B cell (primary cell): ENCODE data around the gene TMEM176A. TPM values are rescaled to one million over a fixed set of nuclear protein-coding genes. Genes with fewer than 3 reads are reported as not detected.

ENCODE experiments used
- ATAC-seq: fragments of 200-7000 bp; cut with Tn5 transposase; one replicate; pipeline ENCODE4 v1.10.0; 2021; ENCODE audit warnings: low read depth, mild to moderate bottlenecking, moderate number of reproducible peaks, moderate library complexity
- CTCF ChIA-PET: fragments of 350-600 bp; sonication (Branson Sonifier 250); formaldehyde crosslinking; loops from one replicate; lab custom pipeline; 2021; ENCODE audit warnings: antibody characterized with exemption, inconsistent platforms; lab: Charles Lee
- POLR2A ChIA-PET: fragments of 350-600 bp; sonication (Branson Sonifier 250); formaldehyde crosslinking; loops from one replicate; lab custom pipeline; 2021; ENCODE audit warnings: antibody characterized with exemption; lab: Charles Lee
- DNase-seq: peaks from one replicate; pipeline ENCODE4 v3.0.0; 2013
- H2AFZ ChIP-seq: 2 replicates; pipeline ENCODE4 v1.6.1; 2012; ENCODE audit warnings: mild to moderate bottlenecking, low read depth, low read length; ENCODE audit not compliant: insufficient read depth, poor library complexity, severe bottlenecking
- H3K27ac ChIP-seq, 2 donors: 1 replicate in 1 of 2; 2 replicates in 1 of 2; pipeline ENCODE4 v1.5.1; 2012 to 2013; ENCODE audit warnings: low read length in 2 of 2, mild to moderate bottlenecking in 2 of 2, moderate library complexity in 1 of 2
- H3K27me3 ChIP-seq, 4 experiments: fragments of 200-600 bp in 1 of 4; sonication (generic) in 1 of 4; replicated peaks in 1 of 4; 1 replicate in 2 of 4; 2 replicates in 2 of 4; pipeline versions ENCODE4 v1.6.1 to v1.7.0; 2013 to 2016; ENCODE audit warnings: low read length in 3 of 4, mild to moderate bottlenecking in 2 of 4, mixed read lengths in 1 of 4, moderate library complexity in 1 of 4; ENCODE audit not compliant: insufficient read depth in 4 of 4, control insufficient read depth in 3 of 4; ENCODE audit errors: control extremely low read depth in 1 of 4
- H3K36me3 ChIP-seq, 2 experiments: replicated peaks in 1 of 2; 1 replicate in 1 of 2; 2 replicates in 1 of 2; pipeline versions ENCODE4 v1.6.1 to v1.7.1; 2013; ENCODE audit warnings: low read length in 1 of 2; ENCODE audit not compliant: insufficient read depth in 2 of 2, control insufficient read depth in 1 of 2; ENCODE audit errors: control extremely low read depth in 1 of 2, extremely low read depth in 1 of 2
- H3K4me1 ChIP-seq, 2 donors: fragments of 200-600 bp in 1 of 2; sonication (generic) in 1 of 2; 1 replicate in 1 of 2; 2 replicates in 1 of 2; pipeline versions ENCODE4 v1.5.1 to v1.6.1; 2013 to 2017; ENCODE audit warnings: low read length in 2 of 2; ENCODE audit not compliant: control insufficient read depth in 2 of 2, insufficient read depth in 2 of 2
- H3K4me2 ChIP-seq: replicated peaks from 2 replicates; pipeline ENCODE3; 2012; ENCODE audit warnings: mild to moderate bottlenecking, low read depth, low read length; ENCODE audit not compliant: poor library complexity, severe bottlenecking
- H3K4me3 ChIP-seq, 5 experiments: fragments of 200-600 bp in 1 of 5; sonication (generic) in 1 of 5; 1 replicate in 3 of 5; 2 replicates in 2 of 5; pipeline versions ENCODE4 v1.5.1 to v1.7.0; 2011 to 2016; ENCODE audit warnings: low read length in 4 of 5, mild to moderate bottlenecking in 4 of 5, low read depth in 2 of 5, control low read depth in 1 of 5, moderate library complexity in 1 of 5; ENCODE audit not compliant: insufficient read depth in 1 of 5; ENCODE audit errors: control extremely low read depth in 1 of 5, extremely low read depth in 1 of 5
- H3K79me2 ChIP-seq: fragments of 200-600 bp; sonication (generic); one replicate; pipeline ENCODE4 v1.6.0; 2016; ENCODE audit warnings: low read length; ENCODE audit not compliant: control insufficient read depth, insufficient read depth
- H3K9ac ChIP-seq: fragments of 200-600 bp; sonication (generic); 2 replicates; pipeline ENCODE4 v1.6.1; 2017; ENCODE audit warnings: mild to moderate bottlenecking, low read length, moderate library complexity
- H3K9me3 ChIP-seq, 3 donors: one replicate each; pipeline versions ENCODE4 v1.6.1 to v1.7.1; 2013; ENCODE audit warnings: low read length in 2 of 3; ENCODE audit not compliant: control insufficient read depth in 2 of 3, insufficient read depth in 1 of 3; ENCODE audit errors: control extremely low read depth in 1 of 3
- H4K20me1 ChIP-seq: 2 replicates; pipeline ENCODE4 v1.6.0; 2012; ENCODE audit warnings: mild to moderate bottlenecking, low read length; ENCODE audit not compliant: insufficient read depth, control insufficient read depth, poor library complexity, severe bottlenecking
- H3K27ac Mint-ChIP-seq: one replicate; pipeline ENCODE4 v1.8.0; 2021; ENCODE audit warnings: mixed read lengths
- H3K27me3 Mint-ChIP-seq: one replicate; pipeline ENCODE4 v1.8.0; 2021; ENCODE audit warnings: mixed read lengths
- H3K4me1 Mint-ChIP-seq: one replicate; pipeline ENCODE4 v1.8.0; 2021; ENCODE audit warnings: mixed read lengths
- H3K4me3 Mint-ChIP-seq: one replicate; pipeline ENCODE4 v1.8.0; 2021; ENCODE audit warnings: mixed read lengths
- H3K9me3 Mint-ChIP-seq: one replicate; pipeline ENCODE4 v1.8.0; 2022; ENCODE audit warnings: mixed read lengths; ENCODE audit not compliant: insufficient read depth
- EZH2 ChIP-seq: IDR thresholded peaks from 2 replicates; pipeline ENCODE4 v1.6.1; 2012; ENCODE audit warnings: borderline replicate concordance, low read depth, mild to moderate bottlenecking, moderate library complexity, low read length; ENCODE audit not compliant: insufficient read depth, poor library complexity, severe bottlenecking
- WGBS: methylation state at CpG from one replicate; pipeline ENCODE4 v1.1.5; 2013; ENCODE audit warnings: missing lambda C conversion rate; ENCODE audit not compliant: insufficient coverage; 5-methylcytosine and 5-hydroxymethylcytosine counted together
- intact Hi-C: fragments of 100-400 bp; cut with micrococcal nuclease; formaldehyde crosslinking; loops from one replicate; pipeline ENCODE4 v1.10.0; 2022
- polyA plus RNA-seq: library from polyadenylated mRNA; depleted of rRNA; stranded (reverse); fragments of >200 nt; gene quantifications from 2 replicates; pipeline ENCODE4 v1.2.3, GENCODE V29; 2012
- total RNA-seq, 2 donors: library from RNA; stranded (reverse); fragments of 120-200 nt in 1 of 2; gene quantifications; 1 replicate in 1 of 2; 2 replicates in 1 of 2; pipeline versions ENCODE4 v1.2.3 to v1.2.4, GENCODE V29; 2013 to 2022
- TF ChIP-seq, protein P1 (sequence below): fragments of 200-600 bp; IDR thresholded peaks from one replicate; pipeline ENCODE4 v1.8.0; 2022; ENCODE audit warnings: antibody characterized with exemption, mild to moderate bottlenecking

TMEM176A gene
- total and polyA plus RNA-seq, 2 donors (not counting 1 experiment from before 2014, with no cell fraction given) = 1.1 TPM; not detected in 1

DNA sequence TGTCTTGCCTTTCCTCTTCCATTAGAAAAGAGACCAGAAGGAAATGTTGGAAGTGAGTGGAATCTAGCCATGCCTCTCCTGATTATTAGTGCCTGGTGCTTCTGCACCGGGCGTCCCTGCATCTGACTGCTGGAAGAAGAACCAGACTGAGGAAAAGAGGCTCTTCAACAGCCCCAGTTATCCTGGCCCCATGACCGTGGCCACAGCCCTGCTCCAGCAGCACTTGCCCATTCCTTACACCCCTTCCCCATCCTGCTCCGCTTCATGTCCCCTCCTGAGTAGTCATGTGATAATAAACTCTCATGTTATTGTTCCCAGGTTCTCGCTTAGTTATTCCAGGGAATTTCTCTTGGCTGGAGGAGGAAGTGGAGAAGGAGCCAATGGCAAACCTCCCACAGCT lies 4.2 kb downstream of the TMEM176A start:
- Mint-ChIP-seq H3K4me3 (no peak overlapping the region), H3K9me3 (peaks cover 4% of the 10 kb centered on the region), H3K27ac (no peak overlapping the region), H3K27me3 (peaks cover 44% of the 10 kb centered on the region), H3K4me1 (peaks cover 8% of the 10 kb centered on the region)
- Histone ChIP-seq H3K4me1 (peaks cover 4 to 18% of the 10 kb centered on the region in 2 donors), H3K4me2 (no peak overlapping the region), H2AFZ (no peak overlapping the region), H3K79me2 (no peaks in the 10 kb centered on the region), H3K36me3 (no peaks in the 10 kb centered on the region), H3K4me3 (no peak overlapping the region), H4K20me1 (no peaks in the 10 kb centered on the region), H3K9me3 (peaks cover 0 to 34% (median 15%) of the 10 kb centered on the region in 3 donors), H3K9ac (no peak overlapping the region), H3K27me3 (peaks cover 0 to 57% (median 16%) of the 10 kb centered on the region in 4 experiments), H3K27ac (no peak overlapping the region)
- WGBS = 93% methylated on average over 3 of the region's 5 CpGs
- intact Hi-C loops = no loop called here
- POLR2A ChIA-PET = no interaction called here
- ATAC-seq (no peak), DNase-seq (no peak)
- TF ChIP-seq, protein P1, sequence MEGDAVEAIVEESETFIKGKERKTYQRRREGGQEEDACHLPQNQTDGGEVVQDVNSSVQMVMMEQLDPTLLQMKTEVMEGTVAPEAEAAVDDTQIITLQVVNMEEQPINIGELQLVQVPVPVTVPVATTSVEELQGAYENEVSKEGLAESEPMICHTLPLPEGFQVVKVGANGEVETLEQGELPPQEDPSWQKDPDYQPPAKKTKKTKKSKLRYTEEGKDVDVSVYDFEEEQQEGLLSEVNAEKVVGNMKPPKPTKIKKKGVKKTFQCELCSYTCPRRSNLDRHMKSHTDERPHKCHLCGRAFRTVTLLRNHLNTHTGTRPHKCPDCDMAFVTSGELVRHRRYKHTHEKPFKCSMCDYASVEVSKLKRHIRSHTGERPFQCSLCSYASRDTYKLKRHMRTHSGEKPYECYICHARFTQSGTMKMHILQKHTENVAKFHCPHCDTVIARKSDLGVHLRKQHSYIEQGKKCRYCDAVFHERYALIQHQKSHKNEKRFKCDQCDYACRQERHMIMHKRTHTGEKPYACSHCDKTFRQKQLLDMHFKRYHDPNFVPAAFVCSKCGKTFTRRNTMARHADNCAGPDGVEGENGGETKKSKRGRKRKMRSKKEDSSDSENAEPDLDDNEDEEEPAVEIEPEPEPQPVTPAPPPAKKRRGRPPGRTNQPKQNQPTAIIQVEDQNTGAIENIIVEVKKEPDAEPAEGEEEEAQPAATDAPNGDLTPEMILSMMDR = no peak
- no peak for TF ChIP-seq EZH2
- CTCF ChIA-PET = interaction anchor here (0.6 kb wide), 1 partner anchor 34 kb away, joined by 5 read pairs; no protein-coding TSS in a partner anchor

GRCh38 chr7:150805864-150806263 lies 5.3 kb downstream of the TMEM176A start:
- Mint-ChIP-seq H3K4me1 (peaks cover 7% of the 10 kb centered on the region), H3K27me3 (peaks cover 52% of the 10 kb centered on the region), H3K27ac (no peak overlapping the region), H3K4me3 (no peak overlapping the region), H3K9me3 (peaks cover 4% of the 10 kb centered on the region)
- POLR2A ChIA-PET = no interaction called here
- Histone ChIP-seq H3K4me3 (no peak overlapping the region), H3K36me3 (no peaks in the 10 kb centered on the region), H4K20me1 (no peaks in the 10 kb centered on the region), H3K4me2 (no peak overlapping the region), H3K79me2 (no peaks in the 10 kb centered on the region), H3K27me3 (peaks cover 0 to 50% (median 14%) of the 10 kb centered on the region in 4 experiments), H3K9me3 (peaks cover 0 to 31% (median 15%) of the 10 kb centered on the region in 3 donors), H2AFZ (no peak overlapping the region), H3K9ac (no peak overlapping the region), H3K4me1 (peaks cover 0 to 11% of the 10 kb centered on the region in 2 donors), H3K27ac (no peak overlapping the region)
- ATAC-seq = no peak
- intact Hi-C loops = no loop called here
- TF ChIP-seq EZH2 = no peak
- TF ChIP-seq, protein P1 = no peak
- DNase-seq = no peak
- CTCF ChIA-PET = no interaction called here
